Ectodermal cell (in vitro differentiated cells): ENCODE measurements around the gene EEF1AKMT3.
"Not testable (repeated sequence)": the region's sequence is repeated elsewhere in the genome, so short reads cannot be mapped to it uniquely, and the experiment has no call there.

Experiments used
- H3K27ac ChIP-seq: 2 replicates; pipeline ENCODE4 v1.7.0; 2013; ENCODE audit warnings: mild to moderate bottlenecking, low read depth, low read length; ENCODE audit not compliant: insufficient read depth, poor library complexity, severe bottlenecking
- H3K27me3 ChIP-seq: 2 replicates; pipeline ENCODE4 v1.7.0; 2013; ENCODE audit warnings: mild to moderate bottlenecking, low read length; ENCODE audit not compliant: insufficient read depth, control insufficient read depth, poor library complexity, severe bottlenecking
- H3K36me3 ChIP-seq: one replicate; pipeline ENCODE4 v1.7.0; 2013; ENCODE audit warnings: low read length; ENCODE audit not compliant: control insufficient read depth, insufficient read depth
- H3K4me1 ChIP-seq: one replicate; pipeline ENCODE4 v1.7.0; 2013; ENCODE audit warnings: low read length; ENCODE audit not compliant: control insufficient read depth, insufficient read depth
- H3K4me3 ChIP-seq: 2 replicates; pipeline ENCODE4 v1.7.0; 2013; ENCODE audit warnings: low read depth, low read length, control low read depth; ENCODE audit not compliant: insufficient read depth
- H3K9me3 ChIP-seq: 2 replicates; pipeline ENCODE4 v1.7.0; 2013; ENCODE audit warnings: mild to moderate bottlenecking, low read length, moderate library complexity; ENCODE audit not compliant: control insufficient read depth
- WGBS, 2 experiments: methylation state at CpG; one replicate each; pipeline ENCODE4 v1.1.7; 2013; ENCODE audit warnings: missing lambda C conversion rate in 2 of 2; 5-methylcytosine and 5-hydroxymethylcytosine counted together

EEF1AKMT3 gene

GRCh38 chr12:57766464-57767304 lies 5.7 kb upstream of the EEF1AKMT3 start, which contains the start of gene CYP27B1:
TSS of gene CYP27B1 (minus strand) at chr12:57767078. CDS start at chr12:57767041, 37 bp downstream.
- Histone ChIP-seq H3K27me3 (peaks cover 52% of the 10 kb centered on the region), H3K36me3 (no peaks in the 10 kb centered on the region), H3K27ac (no peak within 1 kb of the TSS), H3K4me1 (peaks cover 19% of the 10 kb centered on the region), H3K9me3 (no peaks in the 10 kb centered on the region), H3K4me3 (no peak within 1 kb of the TSS)
- WGBS, 2 experiments: 4 to 5% methylated on average over 38 of the region's 38 CpGs

- H3K27ac ChIP-seq: no peak overlapping the region
- H3K9me3 ChIP-seq: no peaks in the 10 kb centered on the region
- peaks cover 19% of the 10 kb centered on the region for H3K4me1 ChIP-seq
- H3K4me3 ChIP-seq: no peak overlapping the region
- peaks cover 52% of the 10 kb centered on the region for H3K27me3 ChIP-seq
- no peaks in the 10 kb centered on the region for H3K36me3 ChIP-seq
Measured at GRCh38 chr12:57767305-57767698, 5.1 kb upstream of the EEF1AKMT3 start.

- Histone ChIP-seq H3K27me3 (peaks cover 51% of the 10 kb centered on the region), H3K9me3 (no peaks in the 10 kb centered on the region), H3K27ac (no peak overlapping the region), H3K4me1 (peaks cover 19% of the 10 kb centered on the region), H3K4me3 (no peak overlapping the region), H3K36me3 (no peaks in the 10 kb centered on the region)
- 93 to 96% methylated on average over 3 of the region's 3 CpGs for WGBS, 2 experiments
Measured at GRCh38 chr12:57767876-57768275, 4.5 kb upstream of the EEF1AKMT3 start.

GRCh38 chr12:57769594-57769993 lies 2.8 kb upstream of the EEF1AKMT3 start:
- no peaks in the 10 kb centered on the region for H3K9me3 ChIP-seq

GRCh38 chr12:57770734-57771133 lies 1.7 kb upstream of the EEF1AKMT3 start:
- Histone ChIP-seq H3K27me3 (peaks cover 32% of the 10 kb centered on the region), H3K4me3 (no peak overlapping the region), H3K27ac (no peak overlapping the region), H3K36me3 (no peaks in the 10 kb centered on the region), H3K4me1 (peaks cover 19% of the 10 kb centered on the region), H3K9me3 (no peaks in the 10 kb centered on the region)
- 89 to 92% methylated on average over 4 of the region's 4 CpGs for WGBS, 2 experiments

More at GRCh38 chr12:57769594-57769993, 2.8 kb upstream of the EEF1AKMT3 start:
- Histone ChIP-seq H3K4me1 (peaks cover 19% of the 10 kb centered on the region), H3K27me3 (peaks cover 43% of the 10 kb centered on the region), H3K36me3 (no peaks in the 10 kb centered on the region), H3K4me3 (no peak overlapping the region), H3K27ac (no peak overlapping the region)
- 93 to 96% methylated on average over 11 of the region's 11 CpGs for WGBS, 2 experiments

GRCh38 chr12:57771236-57771872 lies 1.1 kb upstream of the EEF1AKMT3 start:
- no peaks in the 10 kb centered on the region for H3K36me3 ChIP-seq
- peak overlapping the region; percentile 59 for H3K4me3 ChIP-seq
- H3K9me3 ChIP-seq: no peaks in the 10 kb centered on the region
- peaks cover 13% of the 10 kb centered on the region for H3K4me1 ChIP-seq
- H3K27me3 ChIP-seq: peaks cover 26% of the 10 kb centered on the region
- 2 to 3% methylated on average over 14 of the region's 16 CpGs for WGBS, 2 experiments
- peak overlapping the region; percentile 92 for H3K27ac ChIP-seq

GRCh38 chr12:57771873-57772428 lies 463 bp upstream of the EEF1AKMT3 start, which contains the start of gene METTL1:
TSS of gene METTL1 (minus strand) at chr12:57772105. CDS start at chr12:57772083, 22 bp downstream.
- peak within 1 kb of the TSS; percentile 92 for H3K27ac ChIP-seq
- no peaks in the 10 kb centered on the region for H3K36me3 ChIP-seq
- 0% methylated on average over 28 of the region's 28 CpGs for WGBS, 2 experiments
- H3K4me3 ChIP-seq: peak within 1 kb of the TSS; percentile 59
- peaks cover 20% of the 10 kb centered on the region for H3K27me3 ChIP-seq
- no peaks in the 10 kb centered on the region for H3K9me3 ChIP-seq
- peaks cover 7% of the 10 kb centered on the region for H3K4me1 ChIP-seq

- not testable (repeated sequence) for H3K27ac ChIP-seq, H3K4me1 ChIP-seq, H3K9me3 ChIP-seq, H3K4me3 ChIP-seq, H3K36me3 ChIP-seq
- H3K27me3 ChIP-seq: peaks cover 10% of the 10 kb centered on the region
- 93 to 94% methylated on average over 11 of the region's 11 CpGs for WGBS, 2 experiments
Measured at GRCh38 chr12:57774634-57775033, 2.2 kb downstream of the EEF1AKMT3 start.

GRCh38 chr12:57775044-57775443 lies 2.6 kb downstream of the EEF1AKMT3 start:
- H3K4me1 ChIP-seq: peaks cover 2% of the 10 kb centered on the region
- 84 to 92% methylated on average over 3 of the region's 3 CpGs for WGBS, 2 experiments
- H3K27ac ChIP-seq: no peak overlapping the region
- H3K9me3 ChIP-seq: no peaks in the 10 kb centered on the region
- no peak overlapping the region for H3K4me3 ChIP-seq
- H3K27me3 ChIP-seq: peaks cover 10% of the 10 kb centered on the region
- no peaks in the 10 kb centered on the region for H3K36me3 ChIP-seq
